ENCODE data around the gene CYB561D1. TPM values are rescaled to one million over a fixed set of nuclear protein-coding genes. Genes with fewer than 3 reads are reported as not detected.
A peak's percentile ranks its signal among the peaks of the same experiment; 100 is the strongest.

The CYB561D1 gene
- total RNA-seq, 2 donors from 2014 or later: 4.8 to 6.5 TPM

GRCh38 chr1:109528712-109529111 is 34.8 kb downstream of the CYB561D1 start:
- Mint-ChIP-seq H3K27me3 (ENCODE audit: insufficient read depth) (peaks cover 3% of the 10 kb centered on the region), H3K9me3 (peaks cover 4% of the 10 kb centered on the region), H3K27ac (no peak overlapping the region), H3K4me1 (peaks cover 2% of the 10 kb centered on the region), H3K36me3 (ENCODE audit: low read depth) (no peaks in the 10 kb centered on the region), H3K4me3 (no peak overlapping the region)
- Histone ChIP-seq H3K27me3 (ENCODE audit: control insufficient read depth, insufficient read depth, low read length, poor library complexity, severe bottlenecking) (peaks cover 4% of the 10 kb centered on the region), H3K36me3 (ENCODE audit: control insufficient read depth, insufficient read depth, low read length) (no peaks in the 10 kb centered on the region), H3K4me3 (ENCODE audit: low read length) (no peak overlapping the region), H3K9ac (ENCODE audit: extremely low read depth, low read length, poor library complexity, severe bottlenecking) (no peak overlapping the region), H3K27ac (ENCODE audit: low read depth, low read length) (no peak overlapping the region), H3K4me1 (ENCODE audit: control insufficient read depth, insufficient read depth, low read length) (peaks cover 3% of the 10 kb centered on the region), H3K9me3 (ENCODE audit: control insufficient read depth, low read length) (no peaks in the 10 kb centered on the region)
- TF ChIP-seq CTCF (conservative IDR thresholded peaks at IDR 0.05): no peak
- no peak for DNase-seq
- WGBS, 2 experiments (ENCODE audit: insufficient coverage in 1 of 2, insufficient read length in 1 of 2): 83 to 92% methylated on average over 1 to 3 of the region's 3 CpGs

GRCh38 chr1:109529881-109530456 is 36.1 kb downstream of the CYB561D1 start:
- Mint-ChIP-seq H3K36me3 (ENCODE audit: low read depth) (no peaks in the 10 kb centered on the region), H3K4me1 (peaks cover 2% of the 10 kb centered on the region), H3K27ac (no peak overlapping the region), H3K27me3 (ENCODE audit: insufficient read depth) (peaks cover 3% of the 10 kb centered on the region), H3K9me3 (no peaks in the 10 kb centered on the region), H3K4me3 (no peak overlapping the region)
- Histone ChIP-seq H3K4me3 (ENCODE audit: low read length) (no peak overlapping the region), H3K36me3 (ENCODE audit: control insufficient read depth, insufficient read depth, low read length) (no peaks in the 10 kb centered on the region), H3K9me3 (ENCODE audit: control insufficient read depth, low read length) (no peaks in the 10 kb centered on the region), H3K9ac (ENCODE audit: extremely low read depth, low read length, poor library complexity, severe bottlenecking) (no peak overlapping the region), H3K27ac (ENCODE audit: low read depth, low read length) (peak overlapping the region; percentile 61), H3K4me1 (ENCODE audit: control insufficient read depth, insufficient read depth, low read length) (peaks cover 3% of the 10 kb centered on the region), H3K27me3 (ENCODE audit: control insufficient read depth, insufficient read depth, low read length, poor library complexity, severe bottlenecking) (peaks cover 4% of the 10 kb centered on the region)
- no peak for DNase-seq
- WGBS, 2 experiments (ENCODE audit: insufficient coverage in 1 of 2, insufficient read length in 1 of 2): 79 to 86% methylated on average over 4 to 8 of the region's 8 CpGs
- TF ChIP-seq CTCF (conservative IDR thresholded peaks at IDR 0.05): no peak

- peaks cover 3% of the 10 kb centered on the region for H3K4me1 ChIP-seq (ENCODE audit: control insufficient read depth, insufficient read depth, low read length)
- H3K36me3 ChIP-seq (ENCODE audit: control insufficient read depth, insufficient read depth, low read length): no peaks in the 10 kb centered on the region
- no peaks in the 10 kb centered on the region for H3K9me3 ChIP-seq (ENCODE audit: control insufficient read depth, low read length)
- peak overlapping the region; percentile 1 for H3K27ac ChIP-seq (ENCODE audit: low read depth, low read length)
- peaks cover 2% of the 10 kb centered on the region for H3K4me1 Mint-ChIP-seq
- 86 to 87% methylated on average over 10 to 13 of the region's 13 CpGs for WGBS, 2 experiments (ENCODE audit: insufficient coverage in 1 of 2, insufficient read length in 1 of 2)
- H3K4me3 Mint-ChIP-seq: no peak overlapping the region
- H3K27me3 Mint-ChIP-seq (ENCODE audit: insufficient read depth): peaks cover 3% of the 10 kb centered on the region
- H3K9me3 Mint-ChIP-seq: no peaks in the 10 kb centered on the region
- peaks cover 4% of the 10 kb centered on the region for H3K27me3 ChIP-seq (ENCODE audit: control insufficient read depth, insufficient read depth, low read length, poor library complexity, severe bottlenecking)
- no peaks in the 10 kb centered on the region for H3K36me3 Mint-ChIP-seq (ENCODE audit: low read depth)
- no peak for TF ChIP-seq CTCF (conservative IDR thresholded peaks at IDR 0.05)
- no peak overlapping the region for H3K9ac ChIP-seq (ENCODE audit: extremely low read depth, low read length, poor library complexity, severe bottlenecking)
- H3K4me3 ChIP-seq (ENCODE audit: low read length): no peak overlapping the region
- H3K27ac Mint-ChIP-seq: no peak overlapping the region
- DNase-seq: no peak
Measured at GRCh38 chr1:109530457-109531087, 36.7 kb downstream of the CYB561D1 start.
